ENCODE data around the gene NPDC1. TPM values are rescaled to one million over a fixed set of nuclear protein-coding genes. Genes with fewer than 3 reads are reported as not detected.

The NPDC1 gene
- total RNA-seq, 2 experiments from 2014 or later = 15.3 to 16.0 TPM

DNA sequence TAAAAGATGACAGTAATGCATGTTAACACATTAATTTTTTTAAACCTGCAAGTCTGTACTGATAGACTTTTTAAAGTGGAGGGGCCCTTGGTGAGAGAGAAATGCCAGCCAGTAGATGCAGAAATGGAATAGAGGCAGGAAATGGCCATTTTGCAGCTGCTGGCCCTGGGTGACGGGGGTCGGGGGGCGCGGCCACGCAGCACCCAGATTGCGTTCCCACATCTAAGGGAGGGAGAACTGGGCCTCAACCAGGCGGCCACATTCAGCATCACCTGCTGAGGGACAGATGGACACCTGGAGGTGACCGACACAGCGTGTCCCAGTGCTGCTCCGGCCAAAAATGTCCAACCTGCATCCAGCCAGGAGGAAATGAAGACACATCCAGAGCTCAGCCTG is 43.3 kb downstream of the NPDC1 start:
- Histone ChIP-seq H3K4me3 (ENCODE audit: low read length) (no peak overlapping the region), H3K27me3 (ENCODE audit: control insufficient read depth in 1 of 2, insufficient read depth in 2 of 2, low read length in 2 of 2) (peaks cover 0 to 1% of the 10 kb centered on the region in 2 experiments), H3K27ac (ENCODE audit: low read depth in 1 of 2, low read length in 2 of 2) (no peak overlapping the region), H3K9me3 (ENCODE audit: control insufficient read depth in 1 of 2, insufficient read depth in 1 of 2, low read length in 2 of 2) (no peaks in the 10 kb centered on the region), H3K36me3 (ENCODE audit: insufficient read depth, low read length) (no peaks in the 10 kb centered on the region), H3K4me1 (ENCODE audit: insufficient read depth, low read length) (peaks cover 35% of the 10 kb centered on the region)
- POLR2A ChIA-PET = no interaction called here
- Mint-ChIP-seq H3K4me1 (ENCODE audit: low read depth) (peaks cover 16% of the 10 kb centered on the region), H3K9me3 (no peaks in the 10 kb centered on the region), H3K27ac (no peak overlapping the region), H3K4me3 (no peak overlapping the region), H3K36me3 (ENCODE audit: low read depth) (no peaks in the 10 kb centered on the region), H3K27me3 (peaks cover 7% of the 10 kb centered on the region)
- TF ChIP-seq, protein P1, sequence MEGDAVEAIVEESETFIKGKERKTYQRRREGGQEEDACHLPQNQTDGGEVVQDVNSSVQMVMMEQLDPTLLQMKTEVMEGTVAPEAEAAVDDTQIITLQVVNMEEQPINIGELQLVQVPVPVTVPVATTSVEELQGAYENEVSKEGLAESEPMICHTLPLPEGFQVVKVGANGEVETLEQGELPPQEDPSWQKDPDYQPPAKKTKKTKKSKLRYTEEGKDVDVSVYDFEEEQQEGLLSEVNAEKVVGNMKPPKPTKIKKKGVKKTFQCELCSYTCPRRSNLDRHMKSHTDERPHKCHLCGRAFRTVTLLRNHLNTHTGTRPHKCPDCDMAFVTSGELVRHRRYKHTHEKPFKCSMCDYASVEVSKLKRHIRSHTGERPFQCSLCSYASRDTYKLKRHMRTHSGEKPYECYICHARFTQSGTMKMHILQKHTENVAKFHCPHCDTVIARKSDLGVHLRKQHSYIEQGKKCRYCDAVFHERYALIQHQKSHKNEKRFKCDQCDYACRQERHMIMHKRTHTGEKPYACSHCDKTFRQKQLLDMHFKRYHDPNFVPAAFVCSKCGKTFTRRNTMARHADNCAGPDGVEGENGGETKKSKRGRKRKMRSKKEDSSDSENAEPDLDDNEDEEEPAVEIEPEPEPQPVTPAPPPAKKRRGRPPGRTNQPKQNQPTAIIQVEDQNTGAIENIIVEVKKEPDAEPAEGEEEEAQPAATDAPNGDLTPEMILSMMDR (IDR thresholded peaks at IDR 0.05) = no peak
- ATAC-seq (ENCODE audit: poor library complexity) (no peak), DNase-seq (no peak)
- CTCF ChIA-PET = no interaction called here
- intact Hi-C loops (cut with DNase I, micrococcal nuclease) = no loop called here

DNA sequence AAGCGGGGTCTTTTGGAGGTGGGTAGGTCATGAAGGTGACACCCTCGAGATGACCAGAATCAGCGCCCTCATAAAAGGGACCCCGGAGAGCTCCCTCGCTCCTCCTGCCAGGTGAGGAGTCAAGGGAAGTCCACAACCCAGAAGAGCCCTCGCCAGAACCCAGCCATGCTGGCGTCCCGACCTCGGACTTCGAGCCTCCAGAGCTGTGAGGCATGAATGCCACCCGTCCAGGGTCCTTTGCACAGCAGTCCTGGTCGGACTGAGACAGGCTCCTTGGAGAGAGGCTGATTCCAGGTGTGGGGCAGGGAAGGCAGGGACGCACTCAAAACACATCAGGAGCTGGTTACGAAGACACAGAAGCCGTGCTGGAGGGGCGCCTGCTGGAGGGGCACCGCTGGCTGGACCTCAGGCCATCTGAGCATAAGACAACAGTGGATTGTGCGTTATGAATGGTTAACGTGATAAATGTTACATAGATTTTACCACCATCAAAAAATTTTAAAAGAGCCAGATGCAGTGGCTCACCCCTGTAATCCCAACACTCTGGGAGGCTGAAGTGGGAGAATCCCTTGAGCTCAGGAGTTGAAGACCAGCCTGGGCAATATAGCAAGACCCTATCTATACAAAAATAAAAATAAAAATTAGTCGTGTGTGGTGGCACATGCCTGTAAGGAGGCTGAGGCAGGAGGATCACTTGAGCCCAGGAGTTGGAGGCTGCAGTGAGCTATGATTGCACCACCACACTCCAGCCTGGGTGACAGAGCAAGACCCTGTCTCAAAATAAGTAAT is 43.9 kb downstream of the NPDC1 start:
- no peak overlapping the region for H3K27ac Mint-ChIP-seq
- TF ChIP-seq, protein P1 (IDR thresholded peaks at IDR 0.05) = no peak
- H3K36me3 ChIP-seq (ENCODE audit: insufficient read depth, low read length) = no peaks in the 10 kb centered on the region
- H3K27me3 Mint-ChIP-seq = peaks cover 10% of the 10 kb centered on the region
- ATAC-seq (ENCODE audit: poor library complexity) (no peak), DNase-seq (no peak)
- H3K27me3 ChIP-seq (ENCODE audit: control insufficient read depth in 1 of 2, insufficient read depth in 2 of 2, low read length in 2 of 2) = peaks cover 0 to 4% of the 10 kb centered on the region in 2 experiments
- H3K27ac ChIP-seq (ENCODE audit: low read depth in 1 of 2, low read length in 2 of 2) = no peak overlapping the region
- H3K4me1 ChIP-seq (ENCODE audit: insufficient read depth, low read length) = peaks cover 41% of the 10 kb centered on the region
- no peaks in the 10 kb centered on the region for H3K36me3 Mint-ChIP-seq (ENCODE audit: low read depth)
- no peaks in the 10 kb centered on the region for H3K9me3 Mint-ChIP-seq
- ChIA-PET POLR2A (interaction anchor here (0.6 kb wide), 1 partner anchor 42 kb away, joined by 3 read pairs; no protein-coding TSS in a partner anchor), CTCF (interaction anchor here (0.9 kb wide), 1 partner anchor 27 kb away, joined by 3 read pairs; no protein-coding TSS in a partner anchor)
- no peak overlapping the region for H3K4me3 ChIP-seq (ENCODE audit: low read length)
- no peak overlapping the region for H3K4me3 Mint-ChIP-seq
- intact Hi-C loops (cut with DNase I, micrococcal nuclease) = no loop called here
- no peaks in the 10 kb centered on the region for H3K9me3 ChIP-seq (ENCODE audit: control insufficient read depth in 1 of 2, insufficient read depth in 1 of 2, low read length in 2 of 2)
- H3K4me1 Mint-ChIP-seq (ENCODE audit: low read depth) = peaks cover 19% of the 10 kb centered on the region

DNA sequence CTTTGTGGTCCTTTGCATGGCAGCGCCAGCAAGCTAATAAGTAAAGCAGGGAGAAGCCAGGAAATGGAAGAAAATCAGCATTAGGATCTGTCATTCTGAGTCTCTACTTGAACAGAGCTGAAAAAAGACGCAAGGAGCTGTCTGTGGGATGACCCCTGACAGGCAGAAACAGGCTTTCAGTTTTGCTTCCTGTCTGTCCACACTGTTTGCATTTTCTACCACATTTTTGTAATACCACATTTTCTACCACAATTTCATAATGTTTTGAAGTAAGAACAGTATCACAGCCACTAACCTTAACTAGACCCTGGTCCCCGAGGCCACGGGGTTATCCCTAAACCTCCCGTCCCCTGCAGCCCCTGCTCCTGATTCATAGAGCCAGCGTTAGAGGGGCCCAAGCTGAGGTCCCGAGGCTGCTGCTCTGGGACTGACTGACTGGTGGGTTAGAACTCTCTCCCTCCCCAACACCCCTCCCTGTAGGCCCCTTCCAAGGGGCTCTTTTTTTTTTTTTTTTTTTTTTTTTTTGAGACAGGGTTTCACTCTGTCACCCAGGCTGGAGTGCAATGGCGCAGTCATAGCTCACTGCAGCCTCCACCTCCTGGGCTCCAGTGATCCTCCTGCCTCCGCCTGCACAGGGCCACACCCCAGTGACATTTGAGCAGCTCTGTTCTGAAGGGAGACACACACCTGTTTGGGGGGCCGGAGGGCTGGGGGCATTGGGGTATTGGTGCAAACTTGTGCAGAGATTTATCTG is 45.6 kb downstream of the NPDC1 start:
- intact Hi-C loops (cut with DNase I, micrococcal nuclease) = no loop called here
- H3K27me3 ChIP-seq (ENCODE audit: control insufficient read depth in 1 of 2, insufficient read depth in 2 of 2, low read length in 2 of 2) = peaks cover 0 to 4% of the 10 kb centered on the region in 2 experiments
- H3K4me1 ChIP-seq (ENCODE audit: insufficient read depth, low read length) = peaks cover 57% of the 10 kb centered on the region
- no peaks in the 10 kb centered on the region for H3K9me3 Mint-ChIP-seq
- ATAC-seq (ENCODE audit: poor library complexity) (peak; percentile 31), DNase-seq (peak in 3 of 14 experiments; percentile 56 to 70 (median 58))
- peaks cover 28% of the 10 kb centered on the region for H3K4me1 Mint-ChIP-seq (ENCODE audit: low read depth)
- peaks cover 10% of the 10 kb centered on the region for H3K27me3 Mint-ChIP-seq
- peak overlapping the region; percentile 53 for H3K27ac Mint-ChIP-seq
- ChIA-PET POLR2A (no interaction called here), CTCF (interaction anchor here (0.7 kb wide), 1 partner anchor 35 kb away, joined by 3 read pairs; no protein-coding TSS in a partner anchor)
- no peaks in the 10 kb centered on the region for H3K9me3 ChIP-seq (ENCODE audit: control insufficient read depth in 1 of 2, insufficient read depth in 1 of 2, low read length in 2 of 2)
- no peaks in the 10 kb centered on the region for H3K36me3 ChIP-seq (ENCODE audit: insufficient read depth, low read length)
- H3K36me3 Mint-ChIP-seq (ENCODE audit: low read depth) = peaks cover 4% of the 10 kb centered on the region
- H3K4me3 ChIP-seq (ENCODE audit: low read length) = no peak overlapping the region
- no peak overlapping the region for H3K27ac ChIP-seq (ENCODE audit: low read depth in 1 of 2, low read length in 2 of 2)
- TF ChIP-seq, protein P1 (IDR thresholded peaks at IDR 0.05) = no peak
- peak overlapping the region; percentile 30 for H3K4me3 Mint-ChIP-seq
